Measurements from ENCODE around the gene TAF1.

DNA sequence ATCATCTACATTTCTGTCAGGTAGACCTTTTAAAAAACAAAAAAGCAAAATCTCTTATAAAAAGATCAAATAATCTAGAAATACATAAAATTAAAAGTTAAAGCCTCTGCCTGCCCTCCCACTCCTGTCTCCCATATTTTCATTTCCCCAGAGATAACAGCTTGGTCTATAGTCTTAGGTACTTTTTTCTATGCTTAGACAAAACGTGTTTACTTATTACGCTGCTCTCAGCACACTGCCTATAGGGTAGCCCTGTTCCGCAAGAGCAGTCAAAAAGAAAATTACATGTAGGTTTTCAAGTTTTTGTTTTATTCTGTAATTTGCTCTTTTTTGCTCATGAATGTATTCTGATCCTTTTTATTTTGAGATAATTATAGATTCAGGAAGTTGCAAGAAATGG lies 73.3 kb downstream of the TAF1 start:
- TF ChIP-seq RARB (CRISPR knock-in tag; IDR thresholded peaks at IDR 0.05) = no peak
- TF ChIP-seq OSR1 (CRISPR knock-in tag; IDR thresholded peaks at IDR 0.05) = no peak
- TF ChIP-seq ESRRG (CRISPR knock-in tag; IDR thresholded peaks at IDR 0.05) = no peak
- TF ChIP-seq ZFP30 (CRISPR knock-in tag; IDR thresholded peaks at IDR 0.05) = no peak
- no peak for TF ChIP-seq ZNF8 (CRISPR knock-in tag; IDR thresholded peaks at IDR 0.05)
- TF ChIP-seq PATZ1 (CRISPR knock-in tag; IDR thresholded peaks at IDR 0.05; ENCODE audit: borderline replicate concordance) = no peak
- no peak for TF ChIP-seq TSHZ2 (CRISPR knock-in tag; IDR thresholded peaks at IDR 0.05)

Measured in SK-N-SH treated with all-trans-retinoic acid at 6 μM for 48 hours (cell line).